Measurements from ENCODE around the gene MFAP3L.

DNA sequence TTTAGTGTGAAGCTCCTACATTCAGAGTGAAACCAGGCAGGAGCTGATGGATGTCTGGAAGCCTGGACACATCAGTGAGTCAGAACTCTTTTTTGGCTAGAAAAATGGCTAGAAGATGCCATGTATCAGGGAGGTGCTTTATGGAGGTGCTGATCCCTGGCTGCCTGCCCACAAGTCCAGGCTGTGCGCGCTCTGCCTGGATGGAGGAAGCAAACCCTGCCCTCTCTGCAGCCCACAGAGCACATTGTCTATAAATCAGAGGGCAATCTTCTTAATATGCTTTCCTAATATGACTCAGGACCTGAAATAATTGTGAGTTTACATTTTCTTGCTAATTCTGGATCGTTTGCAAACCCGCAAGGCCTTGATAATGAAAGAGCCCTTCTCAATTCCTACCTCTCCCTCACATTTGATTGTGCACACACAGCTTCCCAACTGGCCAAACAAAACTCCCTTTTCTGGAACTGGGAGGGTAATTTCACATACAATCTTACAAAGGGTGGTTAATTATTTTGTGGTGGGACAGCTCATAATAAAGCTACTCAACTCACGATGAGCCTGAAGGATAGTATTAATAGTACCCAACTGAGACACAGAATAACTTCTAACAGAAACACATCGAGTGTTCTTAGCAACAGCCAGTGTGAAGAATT lies 11.7 kb downstream of the MFAP3L start:
- TF ChIP-seq, protein P1, sequence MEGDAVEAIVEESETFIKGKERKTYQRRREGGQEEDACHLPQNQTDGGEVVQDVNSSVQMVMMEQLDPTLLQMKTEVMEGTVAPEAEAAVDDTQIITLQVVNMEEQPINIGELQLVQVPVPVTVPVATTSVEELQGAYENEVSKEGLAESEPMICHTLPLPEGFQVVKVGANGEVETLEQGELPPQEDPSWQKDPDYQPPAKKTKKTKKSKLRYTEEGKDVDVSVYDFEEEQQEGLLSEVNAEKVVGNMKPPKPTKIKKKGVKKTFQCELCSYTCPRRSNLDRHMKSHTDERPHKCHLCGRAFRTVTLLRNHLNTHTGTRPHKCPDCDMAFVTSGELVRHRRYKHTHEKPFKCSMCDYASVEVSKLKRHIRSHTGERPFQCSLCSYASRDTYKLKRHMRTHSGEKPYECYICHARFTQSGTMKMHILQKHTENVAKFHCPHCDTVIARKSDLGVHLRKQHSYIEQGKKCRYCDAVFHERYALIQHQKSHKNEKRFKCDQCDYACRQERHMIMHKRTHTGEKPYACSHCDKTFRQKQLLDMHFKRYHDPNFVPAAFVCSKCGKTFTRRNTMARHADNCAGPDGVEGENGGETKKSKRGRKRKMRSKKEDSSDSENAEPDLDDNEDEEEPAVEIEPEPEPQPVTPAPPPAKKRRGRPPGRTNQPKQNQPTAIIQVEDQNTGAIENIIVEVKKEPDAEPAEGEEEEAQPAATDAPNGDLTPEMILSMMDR (IDR thresholded peaks at IDR 0.05), result no peak
- no peak for TF ChIP-seq POLR2A (IDR thresholded peaks at IDR 0.05)

All from thyroid gland (tissue), 4 donors.